ENCODE measurements around the gene SMOC2. TPM values are rescaled to one million over a fixed set of nuclear protein-coding genes. Genes with fewer than 3 reads are reported as not detected.

Gene SMOC2
- total RNA-seq (2014; rRNA removed; shearing (Covaris generic)) = 0.18 and 0.45 TPM in 2 replicates

GRCh38 chr6:168440520-168441433, at the start of gene SMOC2:
Gene SMOC2 (plus strand): TSS chr6:168441184. CDS start chr6:168441371, 187 bp downstream.
- DNase-seq = peak; percentile 89
- Histone ChIP-seq H3K4me3 (ENCODE audit: insufficient read depth, low read depth, low read length) (peak within 1 kb of the TSS; percentile 47), H3K27me3 (ENCODE audit: control insufficient read depth, insufficient read depth, low read length) (peaks cover 44% of the 10 kb centered on the region), H3K36me3 (replicated peaks; ENCODE audit: control insufficient read depth, insufficient read depth, low read length) (no peaks in the 10 kb centered on the region)

- DNase-seq = no peak
- H3K36me3 ChIP-seq (replicated peaks; ENCODE audit: control insufficient read depth, insufficient read depth, low read length) = no peaks in the 10 kb centered on the region
- H3K4me3 ChIP-seq (ENCODE audit: insufficient read depth, low read depth, low read length) = no peak overlapping the region
- H3K27me3 ChIP-seq (ENCODE audit: control insufficient read depth, insufficient read depth, low read length) = no peaks in the 10 kb centered on the region
Measured at GRCh38 chr6:168393126-168393870, 47.7 kb upstream of the SMOC2 start.

DNA sequence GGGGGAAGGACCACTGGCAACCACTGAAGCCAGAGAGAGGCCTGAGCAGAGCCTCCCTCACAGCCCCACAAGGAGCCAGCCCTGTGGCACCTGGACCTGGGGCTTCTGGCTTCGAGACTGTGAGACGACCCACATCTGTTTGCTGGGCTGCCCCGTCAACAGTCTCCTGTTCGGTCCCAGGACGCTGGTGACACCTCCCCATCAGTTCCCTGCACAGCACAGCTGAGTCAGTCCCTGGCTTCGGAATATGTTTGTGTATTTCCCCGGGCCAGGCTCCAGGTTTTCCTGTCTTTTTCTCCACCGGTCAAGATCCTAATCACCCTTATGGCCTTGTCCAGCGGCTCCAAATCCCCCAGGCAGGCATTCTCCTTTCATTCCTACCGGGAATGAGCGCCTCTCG, 46.4 kb upstream of the SMOC2 start:
- Histone ChIP-seq H3K4me3 (ENCODE audit: insufficient read depth, low read depth, low read length) (no peak overlapping the region), H3K27me3 (ENCODE audit: control insufficient read depth, insufficient read depth, low read length) (no peaks in the 10 kb centered on the region), H3K36me3 (replicated peaks; ENCODE audit: control insufficient read depth, insufficient read depth, low read length) (no peaks in the 10 kb centered on the region)
- DNase-seq = no peak

DNA sequence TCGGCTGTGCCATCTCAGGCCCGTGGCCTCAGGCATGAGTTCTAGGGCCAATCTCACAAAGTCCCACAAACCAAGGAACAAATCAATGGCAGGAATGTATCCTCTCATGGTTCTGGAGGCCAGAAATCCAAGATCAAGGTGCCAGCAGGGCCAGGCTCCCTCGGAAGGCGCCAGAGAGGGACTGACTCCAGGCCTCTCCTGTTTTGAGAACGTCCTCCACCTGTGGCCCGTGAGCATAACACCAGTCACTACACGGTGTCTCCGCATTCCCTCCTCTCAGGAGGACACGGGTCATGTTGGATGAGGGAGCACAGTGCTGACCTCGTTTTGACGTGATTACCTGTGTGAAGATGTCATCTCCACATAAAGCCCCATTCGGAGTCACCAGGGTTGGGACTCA, 45.0 kb upstream of the SMOC2 start:
- H3K36me3 ChIP-seq (replicated peaks; ENCODE audit: control insufficient read depth, insufficient read depth, low read length) = no peaks in the 10 kb centered on the region
- no peaks in the 10 kb centered on the region for H3K27me3 ChIP-seq (ENCODE audit: control insufficient read depth, insufficient read depth, low read length)
- H3K4me3 ChIP-seq (ENCODE audit: insufficient read depth, low read depth, low read length) = no peak overlapping the region
- DNase-seq = no peak

- Histone ChIP-seq H3K36me3 (replicated peaks; ENCODE audit: control insufficient read depth, insufficient read depth, low read length) (no peaks in the 10 kb centered on the region), H3K4me3 (ENCODE audit: insufficient read depth, low read depth, low read length) (no peak overlapping the region), H3K27me3 (ENCODE audit: control insufficient read depth, insufficient read depth, low read length) (no peaks in the 10 kb centered on the region)
- DNase-seq = no peak
Measured at GRCh38 chr6:168396561-168396960, 44.4 kb upstream of the SMOC2 start.

- Histone ChIP-seq H3K4me3 (ENCODE audit: insufficient read depth, low read depth, low read length) (no peak overlapping the region), H3K36me3 (replicated peaks; ENCODE audit: control insufficient read depth, insufficient read depth, low read length) (no peaks in the 10 kb centered on the region), H3K27me3 (ENCODE audit: control insufficient read depth, insufficient read depth, low read length) (no peaks in the 10 kb centered on the region)
- DNase-seq = peak; percentile 56
Measured at GRCh38 chr6:168397012-168397411, 44.0 kb upstream of the SMOC2 start.

- Histone ChIP-seq H3K36me3 (replicated peaks; ENCODE audit: control insufficient read depth, insufficient read depth, low read length) (no peaks in the 10 kb centered on the region), H3K27me3 (ENCODE audit: control insufficient read depth, insufficient read depth, low read length) (no peaks in the 10 kb centered on the region)
- no peak for DNase-seq
Measured at GRCh38 chr6:168400037-168400436, 40.9 kb upstream of the SMOC2 start.

DNA sequence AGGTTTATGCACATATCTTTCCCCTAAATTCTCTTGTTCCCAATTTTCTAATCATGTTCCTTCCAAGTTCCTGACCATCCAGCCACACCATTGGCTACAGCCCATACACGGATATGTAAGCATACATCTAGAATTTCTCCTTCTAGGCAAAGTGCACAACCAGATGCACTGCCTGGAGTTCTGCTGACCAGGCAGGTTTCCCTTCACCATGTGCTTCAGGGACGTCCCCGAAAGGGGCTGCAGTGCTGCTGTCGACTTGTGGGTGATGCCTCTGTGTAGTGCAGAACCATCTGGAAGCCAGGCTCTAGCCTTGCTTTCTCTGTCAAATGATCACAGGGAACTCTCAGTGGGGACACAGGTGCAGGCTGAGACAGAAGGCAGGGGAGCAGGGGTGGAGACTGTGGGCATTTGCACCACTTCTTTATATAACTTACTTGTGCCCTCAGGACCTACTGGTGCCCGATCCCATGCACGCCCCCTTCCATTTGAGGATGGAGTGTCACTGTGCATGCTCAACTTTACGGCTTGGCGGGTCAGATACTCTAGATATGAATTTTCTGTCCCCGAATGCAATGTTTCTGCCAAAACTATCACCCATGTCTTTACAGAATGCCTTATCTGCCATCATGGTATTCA, 37.5 kb upstream of the SMOC2 start:
- no peak for DNase-seq
- no peak overlapping the region for H3K4me3 ChIP-seq (ENCODE audit: insufficient read depth, low read depth, low read length)
- H3K27me3 ChIP-seq (ENCODE audit: control insufficient read depth, insufficient read depth, low read length) = no peaks in the 10 kb centered on the region
- H3K36me3 ChIP-seq (replicated peaks; ENCODE audit: control insufficient read depth, insufficient read depth, low read length) = no peaks in the 10 kb centered on the region

More at GRCh38 chr6:168400037-168400436, 40.9 kb upstream of the SMOC2 start:
- no peak overlapping the region for H3K4me3 ChIP-seq (ENCODE audit: insufficient read depth, low read depth, low read length)

DNA sequence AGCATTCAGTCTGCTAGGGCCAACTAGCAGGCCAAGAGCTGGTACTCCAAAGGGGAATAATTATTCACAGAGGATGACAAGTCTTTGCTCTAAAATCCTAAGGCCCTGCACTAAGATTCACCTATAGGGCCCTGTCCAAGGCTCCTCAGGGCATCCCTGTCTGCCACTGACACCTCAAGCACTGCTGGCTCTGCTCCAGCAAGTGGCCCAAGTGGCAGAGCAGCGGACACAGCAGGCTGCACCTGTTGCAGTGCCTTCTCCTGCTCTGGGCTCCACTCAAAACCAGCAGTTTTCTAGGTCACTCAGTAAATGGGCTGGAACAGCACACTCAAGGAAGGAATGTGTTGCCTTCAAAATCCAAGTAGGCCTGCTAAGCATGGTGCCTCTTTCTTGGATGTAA, 36.4 kb upstream of the SMOC2 start:
- DNase-seq = no peak
- H3K27me3 ChIP-seq (ENCODE audit: control insufficient read depth, insufficient read depth, low read length) = no peaks in the 10 kb centered on the region
- no peak overlapping the region for H3K4me3 ChIP-seq (ENCODE audit: insufficient read depth, low read depth, low read length)
- H3K36me3 ChIP-seq (replicated peaks; ENCODE audit: control insufficient read depth, insufficient read depth, low read length) = no peaks in the 10 kb centered on the region

- Histone ChIP-seq H3K36me3 (replicated peaks; ENCODE audit: control insufficient read depth, insufficient read depth, low read length) (no peaks in the 10 kb centered on the region), H3K27me3 (ENCODE audit: control insufficient read depth, insufficient read depth, low read length) (no peaks in the 10 kb centered on the region), H3K4me3 (ENCODE audit: insufficient read depth, low read depth, low read length) (no peak overlapping the region)
- DNase-seq = no peak
Measured at GRCh38 chr6:168407842-168408241, 33.1 kb upstream of the SMOC2 start.

DNA sequence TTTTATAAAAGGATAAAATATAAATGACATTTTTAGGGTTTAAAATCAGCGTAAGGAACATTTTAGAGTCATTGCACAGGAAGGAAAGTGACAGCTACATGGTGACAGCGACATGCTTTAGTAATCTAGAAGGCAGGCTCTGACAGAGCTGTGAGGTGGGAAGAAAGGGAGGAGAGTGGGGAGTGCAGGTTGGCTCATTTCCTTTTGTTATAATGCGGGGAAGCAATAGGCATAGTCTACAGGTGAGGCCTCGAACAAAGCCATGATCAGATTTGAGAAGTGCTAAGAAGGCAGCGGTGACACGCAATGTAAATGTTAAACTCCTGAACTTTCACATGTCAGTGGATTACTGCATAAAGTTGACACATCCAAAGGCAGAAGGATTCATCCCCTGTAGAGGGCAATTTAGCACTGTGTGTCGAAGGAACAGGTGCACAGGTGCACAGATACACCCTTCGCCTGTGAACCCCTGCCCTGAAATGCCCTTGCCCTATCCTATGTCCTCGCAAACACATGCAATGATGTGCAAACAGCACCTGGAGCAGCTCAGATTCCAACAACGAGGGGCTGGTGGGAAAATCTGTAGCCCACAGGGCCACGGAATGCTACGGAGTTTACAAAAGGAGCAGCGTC, 32.4 kb upstream of the SMOC2 start:
- Histone ChIP-seq H3K36me3 (replicated peaks; ENCODE audit: control insufficient read depth, insufficient read depth, low read length) (no peaks in the 10 kb centered on the region), H3K27me3 (ENCODE audit: control insufficient read depth, insufficient read depth, low read length) (no peaks in the 10 kb centered on the region), H3K4me3 (ENCODE audit: insufficient read depth, low read depth, low read length) (no peak overlapping the region)
- DNase-seq = no peak

GRCh38 chr6:168410035-168410434, 30.9 kb upstream of the SMOC2 start:
- DNase-seq = no peak
- no peaks in the 10 kb centered on the region for H3K36me3 ChIP-seq (replicated peaks; ENCODE audit: control insufficient read depth, insufficient read depth, low read length)
- H3K27me3 ChIP-seq (ENCODE audit: control insufficient read depth, insufficient read depth, low read length) = no peaks in the 10 kb centered on the region
- no peak overlapping the region for H3K4me3 ChIP-seq (ENCODE audit: insufficient read depth, low read depth, low read length)

GRCh38 chr6:168410554-168411011, 30.4 kb upstream of the SMOC2 start:
- H3K4me3 ChIP-seq (ENCODE audit: insufficient read depth, low read depth, low read length) = no peak overlapping the region
- no peaks in the 10 kb centered on the region for H3K36me3 ChIP-seq (replicated peaks; ENCODE audit: control insufficient read depth, insufficient read depth, low read length)
- DNase-seq = peak; percentile 47
- H3K27me3 ChIP-seq (ENCODE audit: control insufficient read depth, insufficient read depth, low read length) = no peaks in the 10 kb centered on the region

DNA sequence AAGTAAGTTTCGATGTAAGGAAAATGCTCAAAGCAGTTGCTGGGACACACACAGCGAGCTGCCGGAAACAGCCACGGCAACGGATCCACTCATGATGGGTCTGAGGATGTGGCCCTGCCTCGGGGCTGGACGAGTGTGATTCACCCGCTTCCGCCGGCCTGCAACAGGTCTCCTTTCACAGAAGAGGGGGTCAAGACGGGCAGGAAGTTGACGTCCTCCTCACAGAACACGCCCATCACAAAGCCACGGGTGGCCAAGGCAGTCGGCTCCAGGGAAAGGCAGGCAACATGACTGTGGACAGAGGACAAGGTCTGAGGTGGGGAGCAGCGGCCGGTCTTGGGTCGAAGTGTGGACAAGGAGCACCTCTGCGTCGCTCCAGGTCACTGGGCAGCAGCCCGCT, 29.9 kb upstream of the SMOC2 start:
- DNase-seq = peak; percentile 35
- Histone ChIP-seq H3K27me3 (ENCODE audit: control insufficient read depth, insufficient read depth, low read length) (no peaks in the 10 kb centered on the region), H3K36me3 (replicated peaks; ENCODE audit: control insufficient read depth, insufficient read depth, low read length) (no peaks in the 10 kb centered on the region), H3K4me3 (ENCODE audit: insufficient read depth, low read depth, low read length) (no peak overlapping the region)

All from H7 (cell line).